Ishikawa (cell line): ENCODE data around the gene ADO.
A peak's percentile ranks its signal among the peaks of the same experiment; 100 is the strongest.

Experiments used
- CEBPB ChIP-seq: IDR thresholded peaks from 2 replicates; pipeline ENCODE4 v1.6.1; 2012
- CREB1 ChIP-seq: IDR thresholded peaks from 2 replicates; pipeline ENCODE4 v1.6.1; 2012; ENCODE audit warnings: low read depth
- EGR1 ChIP-seq: IDR thresholded peaks from 2 replicates; pipeline ENCODE4 v1.6.1; 2012
- EP300 ChIP-seq: IDR thresholded peaks from 2 replicates; pipeline ENCODE4 v1.6.1; 2012; ENCODE audit warnings: borderline replicate concordance
- FOXM1 ChIP-seq: IDR thresholded peaks from 2 replicates; pipeline ENCODE4 v1.6.1; 2012; ENCODE audit warnings: low read depth, borderline replicate concordance
- NFIC ChIP-seq: IDR thresholded peaks from 2 replicates; pipeline ENCODE4 v1.6.1; 2012
- RAD21 ChIP-seq: IDR thresholded peaks from 2 replicates; pipeline ENCODE4 v1.6.1; 2012; ENCODE audit warnings: low read depth
- TAF1 ChIP-seq: IDR thresholded peaks from 2 replicates; pipeline ENCODE4 v1.6.1; 2012; ENCODE audit warnings: low read depth, mild to moderate bottlenecking
- TCF12 ChIP-seq: IDR thresholded peaks from 2 replicates; pipeline ENCODE4 v1.6.1; 2012; ENCODE audit warnings: low read depth
- TEAD4 ChIP-seq: IDR thresholded peaks from 2 replicates; pipeline ENCODE4 v1.6.1; 2012
- YY1 ChIP-seq: IDR thresholded peaks from 2 replicates; pipeline ENCODE4 v1.6.1; 2012; ENCODE audit warnings: low read depth
- ZBTB7A ChIP-seq: IDR thresholded peaks from 2 replicates; pipeline ENCODE4 v1.6.1; 2012; ENCODE audit warnings: low read depth
- TF ChIP-seq, protein P1 (sequence below): IDR thresholded peaks from 2 replicates; pipeline ENCODE4 v1.6.1; 2012
- TF ChIP-seq, protein P2 (sequence below): IDR thresholded peaks from 2 replicates; pipeline ENCODE4 v1.6.1; 2012; ENCODE audit warnings: low read depth, mild to moderate bottlenecking
- TF ChIP-seq, protein P3 (sequence below): IDR thresholded peaks from 2 replicates; pipeline ENCODE4 v1.6.1; 2012

ADO gene

DNA sequence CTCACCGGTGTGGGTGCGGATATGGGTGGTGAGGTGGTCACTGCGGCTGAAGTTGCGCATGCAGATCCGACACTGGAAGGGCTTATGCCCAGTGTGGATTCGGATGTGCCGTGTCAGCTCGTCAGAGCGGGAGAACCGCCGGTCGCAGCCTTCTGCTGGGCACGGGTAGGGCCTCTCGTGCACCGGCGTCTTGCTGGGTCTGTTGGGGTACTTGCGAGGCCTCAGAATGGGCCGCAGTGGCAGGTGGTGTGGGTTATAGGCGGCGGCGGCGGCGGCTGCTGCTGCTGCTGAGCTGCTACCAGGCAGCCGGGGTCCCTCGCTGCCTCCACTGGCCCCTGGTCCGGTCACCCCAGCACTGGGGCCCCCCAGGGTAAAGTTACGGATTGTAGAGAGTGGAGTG is 8.9 kb downstream of the ADO start:
- TF ChIP-seq NFIC = no peak

DNA sequence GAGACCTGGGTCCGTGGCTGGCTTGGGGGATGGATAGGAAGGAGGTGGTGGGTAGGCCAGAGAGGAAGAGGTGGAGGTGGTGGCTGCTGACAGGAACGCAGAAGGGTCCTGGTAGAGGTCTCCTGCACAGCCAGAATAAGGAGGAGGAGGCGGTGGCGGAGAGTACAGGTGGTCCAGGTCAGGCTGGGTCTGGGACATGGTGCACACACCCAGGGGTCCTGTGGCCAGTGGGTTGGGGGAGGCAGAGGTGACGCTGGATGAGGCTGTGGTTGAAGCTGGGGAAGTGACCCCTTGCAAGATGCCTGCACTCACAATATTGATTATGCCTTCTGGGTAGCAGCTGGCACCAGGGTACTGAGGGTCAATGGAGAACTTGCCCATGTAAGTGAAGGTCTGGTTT is 9.5 kb downstream of the ADO start:
- TF ChIP-seq, protein P1, sequence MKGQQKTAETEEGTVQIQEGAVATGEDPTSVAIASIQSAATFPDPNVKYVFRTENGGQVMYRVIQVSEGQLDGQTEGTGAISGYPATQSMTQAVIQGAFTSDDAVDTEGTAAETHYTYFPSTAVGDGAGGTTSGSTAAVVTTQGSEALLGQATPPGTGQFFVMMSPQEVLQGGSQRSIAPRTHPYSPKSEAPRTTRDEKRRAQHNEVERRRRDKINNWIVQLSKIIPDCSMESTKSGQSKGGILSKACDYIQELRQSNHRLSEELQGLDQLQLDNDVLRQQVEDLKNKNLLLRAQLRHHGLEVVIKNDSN = no peak
- no peak for TF ChIP-seq YY1
- no peak for TF ChIP-seq NFIC
- TF ChIP-seq CEBPB = no peak
- no peak for TF ChIP-seq TAF1
- no peak for TF ChIP-seq EGR1
- TF ChIP-seq EP300 = no peak
- no peak for TF ChIP-seq FOXM1
- no peak for TF ChIP-seq ZBTB7A
- TF ChIP-seq CREB1 = no peak
- TF ChIP-seq, protein P2, sequence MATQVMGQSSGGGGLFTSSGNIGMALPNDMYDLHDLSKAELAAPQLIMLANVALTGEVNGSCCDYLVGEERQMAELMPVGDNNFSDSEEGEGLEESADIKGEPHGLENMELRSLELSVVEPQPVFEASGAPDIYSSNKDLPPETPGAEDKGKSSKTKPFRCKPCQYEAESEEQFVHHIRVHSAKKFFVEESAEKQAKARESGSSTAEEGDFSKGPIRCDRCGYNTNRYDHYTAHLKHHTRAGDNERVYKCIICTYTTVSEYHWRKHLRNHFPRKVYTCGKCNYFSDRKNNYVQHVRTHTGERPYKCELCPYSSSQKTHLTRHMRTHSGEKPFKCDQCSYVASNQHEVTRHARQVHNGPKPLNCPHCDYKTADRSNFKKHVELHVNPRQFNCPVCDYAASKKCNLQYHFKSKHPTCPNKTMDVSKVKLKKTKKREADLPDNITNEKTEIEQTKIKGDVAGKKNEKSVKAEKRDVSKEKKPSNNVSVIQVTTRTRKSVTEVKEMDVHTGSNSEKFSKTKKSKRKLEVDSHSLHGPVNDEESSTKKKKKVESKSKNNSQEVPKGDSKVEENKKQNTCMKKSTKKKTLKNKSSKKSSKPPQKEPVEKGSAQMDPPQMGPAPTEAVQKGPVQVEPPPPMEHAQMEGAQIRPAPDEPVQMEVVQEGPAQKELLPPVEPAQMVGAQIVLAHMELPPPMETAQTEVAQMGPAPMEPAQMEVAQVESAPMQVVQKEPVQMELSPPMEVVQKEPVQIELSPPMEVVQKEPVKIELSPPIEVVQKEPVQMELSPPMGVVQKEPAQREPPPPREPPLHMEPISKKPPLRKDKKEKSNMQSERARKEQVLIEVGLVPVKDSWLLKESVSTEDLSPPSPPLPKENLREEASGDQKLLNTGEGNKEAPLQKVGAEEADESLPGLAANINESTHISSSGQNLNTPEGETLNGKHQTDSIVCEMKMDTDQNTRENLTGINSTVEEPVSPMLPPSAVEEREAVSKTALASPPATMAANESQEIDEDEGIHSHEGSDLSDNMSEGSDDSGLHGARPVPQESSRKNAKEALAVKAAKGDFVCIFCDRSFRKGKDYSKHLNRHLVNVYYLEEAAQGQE = no peak
- no peak for TF ChIP-seq TCF12
- TF ChIP-seq, protein P3, sequence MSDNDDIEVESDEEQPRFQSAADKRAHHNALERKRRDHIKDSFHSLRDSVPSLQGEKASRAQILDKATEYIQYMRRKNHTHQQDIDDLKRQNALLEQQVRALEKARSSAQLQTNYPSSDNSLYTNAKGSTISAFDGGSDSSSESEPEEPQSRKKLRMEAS = no peak

DNA sequence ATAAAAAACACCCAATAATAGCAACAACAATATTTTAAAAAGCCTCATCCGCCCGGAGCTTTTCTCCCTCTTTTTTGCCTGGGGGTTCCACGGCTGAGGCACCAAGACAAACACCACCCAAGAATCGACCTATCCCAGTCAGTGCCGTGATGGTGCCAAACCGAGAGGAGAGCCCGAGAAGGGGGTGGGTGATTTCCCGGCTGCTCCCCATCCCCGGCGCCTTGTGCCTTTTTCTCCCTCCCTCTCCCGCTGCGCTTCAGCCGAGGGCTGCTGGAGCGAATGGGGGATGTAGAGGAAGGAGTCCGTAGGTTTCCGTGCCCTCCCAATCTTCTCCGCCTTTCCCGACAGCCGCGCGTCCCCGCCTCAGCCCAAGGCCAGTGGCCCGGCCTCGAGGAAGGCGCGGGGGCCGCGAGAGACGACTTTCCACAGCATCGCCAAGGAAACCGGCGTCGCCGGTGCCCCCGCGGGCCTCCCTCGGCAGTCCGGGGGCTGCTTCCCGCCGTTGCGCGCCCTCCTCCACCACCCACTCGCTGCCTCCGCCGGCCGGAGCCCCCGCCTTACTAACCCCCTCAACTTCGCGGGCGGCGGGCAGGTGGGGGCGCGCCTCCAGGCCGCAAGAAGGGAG is 10.3 kb downstream of the ADO start:
- TF ChIP-seq TAF1 = no peak
- TF ChIP-seq, protein P3 = no peak
- TF ChIP-seq FOXM1 = no peak
- TF ChIP-seq, protein P2 = no peak
- no peak for TF ChIP-seq EGR1
- TF ChIP-seq EP300 = no peak
- TF ChIP-seq YY1 = no peak

DNA sequence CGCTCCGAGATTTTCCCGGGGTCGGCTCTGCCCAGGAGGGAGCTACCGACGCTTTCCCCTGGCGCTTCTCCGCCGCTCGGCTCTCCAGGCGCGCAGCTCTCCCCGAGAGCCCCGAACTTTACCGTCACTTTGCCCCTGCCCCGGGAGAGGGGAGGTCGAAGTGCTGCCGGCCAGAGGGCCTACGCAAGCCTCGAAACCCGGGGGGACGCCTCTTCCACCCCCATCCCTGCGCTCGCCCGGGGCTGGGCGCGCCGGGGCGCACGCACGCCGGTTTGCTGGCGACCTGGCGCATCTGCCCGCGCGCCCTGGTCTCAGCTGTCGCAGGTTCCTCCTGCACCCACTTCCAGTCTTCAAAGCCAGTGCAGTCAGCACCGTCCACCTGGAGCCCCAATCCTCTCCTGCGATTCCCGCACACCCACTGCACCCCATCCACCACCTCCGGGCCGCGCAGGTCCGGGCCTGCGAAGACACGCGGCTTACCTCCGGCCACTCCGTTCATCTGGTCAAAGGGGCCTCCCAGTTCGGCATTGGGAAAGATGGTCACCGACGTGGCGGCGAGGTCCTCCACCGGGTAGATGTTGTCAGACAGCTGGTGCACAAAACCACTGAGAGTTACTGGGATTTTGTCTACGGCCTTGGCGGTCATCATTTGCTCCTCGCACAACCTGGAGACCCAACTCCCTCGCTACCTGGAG is 11.0 kb downstream of the ADO start:
- no peak for TF ChIP-seq TCF12
- no peak for TF ChIP-seq CREB1
- TF ChIP-seq TEAD4 = no peak
- no peak for TF ChIP-seq NFIC
- no peak for TF ChIP-seq TAF1
- TF ChIP-seq, protein P3 = no peak
- no peak for TF ChIP-seq RAD21
- TF ChIP-seq YY1 = no peak
- TF ChIP-seq EP300 = no peak
- no peak for TF ChIP-seq ZBTB7A
- TF ChIP-seq EGR1 = no peak
- TF ChIP-seq CEBPB = no peak
- TF ChIP-seq, protein P1 = no peak
- TF ChIP-seq, protein P2 = no peak
- TF ChIP-seq FOXM1 = no peak

DNA sequence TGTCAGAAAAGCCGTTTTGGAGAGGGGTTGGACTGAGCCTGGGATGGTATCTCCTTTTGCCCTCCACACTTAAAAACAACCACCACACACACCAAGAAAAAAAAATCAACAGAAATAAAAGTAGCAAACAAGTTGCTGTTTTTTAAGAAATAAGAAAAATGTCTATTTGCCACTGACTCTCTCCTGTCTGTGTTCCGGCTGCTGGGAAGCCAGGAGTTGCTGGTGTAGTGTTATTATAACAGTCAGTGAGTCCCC is 11.5 kb downstream of the ADO start:
- TF ChIP-seq CREB1 (no peak), TAF1 (0 out of 2 replicates have a peak, but pooled peaks have one; percentile 17), FOXM1 (no peak)
